MG63 (cell line): Measurements from ENCODE around the gene CEACAM20. TPM values are rescaled to one million over a fixed set of nuclear protein-coding genes. Genes with fewer than 3 reads are reported as not detected.
A peak's percentile ranks its signal among the peaks of the same experiment; 100 is the strongest.
"Not testable (repeated sequence)": the region's sequence is repeated elsewhere in the genome, so short reads cannot be mapped to it uniquely, and the experiment has no call there.

Source experiments
- DNase-seq: peaks from one replicate; pipeline ENCODE4 v3.0.0-alpha.2; 2020
- H3K27me3 ChIP-seq: fragments of 250-450 bp; sonication (Bioruptor Pico); 2 replicates; pipeline ENCODE4 v1.5.1; 2020; ENCODE audit warnings: mild to moderate bottlenecking, moderate library complexity
- H3K36me3 ChIP-seq: fragments of 250-450 bp; sonication (Bioruptor Pico); 2 replicates; pipeline ENCODE4 v1.5.1; 2020; ENCODE audit warnings: mild to moderate bottlenecking, moderate library complexity
- H3K4me3 ChIP-seq: fragments of 250-450 bp; sonication (Bioruptor Pico); 2 replicates; pipeline ENCODE4 v1.5.1; 2020; ENCODE audit warnings: mild to moderate bottlenecking, moderate library complexity
- H3K9me3 ChIP-seq: fragments of 250-450 bp; sonication (Bioruptor Pico); 2 replicates; pipeline ENCODE4 v1.5.1; 2020; ENCODE audit warnings: mild to moderate bottlenecking, moderate library complexity
- total RNA-seq: library from RNA; depleted of rRNA; stranded (reverse); fragments of >200 nt; shearing (Covaris generic); gene quantifications from 2 replicates; pipeline ENCODE4 v1.2.3, GENCODE V29; 2014; ENCODE audit warnings: low replicate concordance

Gene CEACAM20
- total RNA-seq, 1 experiment from 2014 or later: not detected

GRCh38 chr19:44517146-44517545, 12.3 kb downstream of the CEACAM20 start:
- no peaks in the 10 kb centered on the region for H3K36me3 ChIP-seq
- peaks cover 6% of the 10 kb centered on the region for H3K9me3 ChIP-seq
- H3K27me3 ChIP-seq: peaks cover 2% of the 10 kb centered on the region
- H3K4me3 ChIP-seq: no peak overlapping the region
- DNase-seq: peak; percentile 27

- Histone ChIP-seq H3K9me3 (peaks cover 6% of the 10 kb centered on the region), H3K4me3 (no peak overlapping the region), H3K27me3 (peaks cover 4% of the 10 kb centered on the region), H3K36me3 (no peaks in the 10 kb centered on the region)
- no peak for DNase-seq
Measured at GRCh38 chr19:44515907-44516306, 13.6 kb downstream of the CEACAM20 start.

- no peaks in the 10 kb centered on the region for H3K36me3 ChIP-seq
- no peak overlapping the region for H3K4me3 ChIP-seq
- DNase-seq: no peak
- H3K9me3 ChIP-seq: peaks cover 6% of the 10 kb centered on the region
- peaks cover 6% of the 10 kb centered on the region for H3K27me3 ChIP-seq
Measured at GRCh38 chr19:44515031-44515430, 14.4 kb downstream of the CEACAM20 start.

- no peak overlapping the region for H3K4me3 ChIP-seq
- H3K36me3 ChIP-seq: no peaks in the 10 kb centered on the region
- peaks cover 17% of the 10 kb centered on the region for H3K9me3 ChIP-seq
- peak; percentile 28 for DNase-seq
- H3K27me3 ChIP-seq: peaks cover 16% of the 10 kb centered on the region
Measured at GRCh38 chr19:44512326-44513298, 16.9 kb downstream of the CEACAM20 start.

- Histone ChIP-seq H3K4me3 (no peak overlapping the region), H3K9me3 (peaks cover 12% of the 10 kb centered on the region), H3K27me3 (peaks cover 14% of the 10 kb centered on the region; the same call in 1 of the 2 replicates), H3K36me3 (no peaks in the 10 kb centered on the region)
- no peak for DNase-seq
Measured at GRCh38 chr19:44509478-44509877, 20.0 kb downstream of the CEACAM20 start.

GRCh38 chr19:44499962-44500949, 29.2 kb downstream of the CEACAM20 start, which contains the start of gene ZNF180:
Gene ZNF180, minus strand, starts transcription at chr19:44500522. Its CDS starts 3,188 bp downstream, at chr19:44497334.
- peak; percentile 94 for DNase-seq
- Histone ChIP-seq H3K4me3 (peak within 1 kb of the TSS; percentile 95), H3K27me3 (no peaks in the 10 kb centered on the region), H3K9me3 (peaks cover 37% of the 10 kb centered on the region), H3K36me3 (peaks cover 42% of the 10 kb centered on the region)

GRCh38 chr19:44499559-44499958, 29.9 kb downstream of the CEACAM20 start:
- Histone ChIP-seq H3K9me3 (peaks cover 41% of the 10 kb centered on the region), H3K4me3 (peak overlapping the region; percentile 95), H3K27me3 (no peaks in the 10 kb centered on the region), H3K36me3 (peaks cover 49% of the 10 kb centered on the region)
- DNase-seq: no peak

- H3K36me3 ChIP-seq: peaks cover 55% of the 10 kb centered on the region
Measured at GRCh38 chr19:44498988-44499387, 30.5 kb downstream of the CEACAM20 start.

GRCh38 chr19:44496711-44497110, 32.8 kb downstream of the CEACAM20 start:
- peaks cover 78% of the 10 kb centered on the region for H3K36me3 ChIP-seq
- H3K4me3 ChIP-seq: no peak overlapping the region
- H3K27me3 ChIP-seq: no peaks in the 10 kb centered on the region
- H3K9me3 ChIP-seq: peaks cover 60% of the 10 kb centered on the region
- no peak for DNase-seq

More at GRCh38 chr19:44498988-44499387, 30.5 kb downstream of the CEACAM20 start:
- DNase-seq: no peak
- Histone ChIP-seq H3K9me3 (peaks cover 44% of the 10 kb centered on the region), H3K4me3 (no peak overlapping the region; the same call in 1 of the 2 replicates), H3K27me3 (no peaks in the 10 kb centered on the region)

- peaks cover 90% of the 10 kb centered on the region for H3K9me3 ChIP-seq
- no peak for DNase-seq
- no peaks in the 10 kb centered on the region for H3K27me3 ChIP-seq
- H3K4me3 ChIP-seq: no peak overlapping the region
- peaks cover 75% of the 10 kb centered on the region for H3K36me3 ChIP-seq
Measured at GRCh38 chr19:44476559-44477408, 52.7 kb downstream of the CEACAM20 start.

GRCh38 chr19:44468730-44469129, 60.7 kb downstream of the CEACAM20 start:
- not testable (repeated sequence) for H3K36me3 ChIP-seq, H3K27me3 ChIP-seq, H3K4me3 ChIP-seq, DNase-seq
- H3K9me3 ChIP-seq: peaks cover 30% of the 10 kb centered on the region

GRCh38 chr19:44462600-44463286, 66.7 kb downstream of the CEACAM20 start:
- H3K36me3 ChIP-seq, H3K9me3 ChIP-seq, DNase-seq, H3K27me3 ChIP-seq, H3K4me3 ChIP-seq: not testable (repeated sequence)
